ENCODE measurements around the gene UBE2G2.

Gene UBE2G2

DNA sequence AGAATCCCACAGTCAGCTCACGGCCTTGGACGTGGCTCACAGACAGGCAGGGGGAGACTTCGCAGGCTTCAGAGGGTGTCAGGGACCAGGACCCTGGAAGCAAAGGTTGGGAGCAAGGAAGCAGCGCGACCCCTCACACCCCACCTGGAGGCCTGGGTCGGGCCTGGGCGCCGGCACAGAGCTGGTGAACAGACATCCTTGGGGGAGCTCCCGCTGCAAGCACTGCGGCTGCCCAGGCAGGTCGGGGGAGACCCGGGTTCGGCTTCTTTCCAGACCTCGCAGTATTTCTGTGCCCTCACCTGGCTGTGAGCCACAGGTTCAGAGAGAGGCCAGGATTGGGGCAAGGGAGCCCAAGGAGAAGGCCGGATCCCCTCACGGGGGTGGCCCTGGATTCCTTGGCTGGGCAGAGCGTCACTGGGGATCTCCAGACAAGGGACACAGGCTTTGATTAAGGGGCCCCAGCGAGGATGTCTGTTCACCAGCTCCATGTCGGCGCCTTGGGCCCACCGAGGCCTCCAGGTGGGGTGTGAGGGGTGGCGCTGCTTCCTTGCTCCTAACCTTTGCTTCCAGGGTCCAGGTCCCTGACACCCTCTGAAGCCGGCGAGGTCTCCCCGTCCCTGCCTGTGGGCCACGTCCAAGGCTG is 52.4 kb downstream of the UBE2G2 start:
- DNase-seq (ENCODE audit: low spot score): no peak

DNA sequence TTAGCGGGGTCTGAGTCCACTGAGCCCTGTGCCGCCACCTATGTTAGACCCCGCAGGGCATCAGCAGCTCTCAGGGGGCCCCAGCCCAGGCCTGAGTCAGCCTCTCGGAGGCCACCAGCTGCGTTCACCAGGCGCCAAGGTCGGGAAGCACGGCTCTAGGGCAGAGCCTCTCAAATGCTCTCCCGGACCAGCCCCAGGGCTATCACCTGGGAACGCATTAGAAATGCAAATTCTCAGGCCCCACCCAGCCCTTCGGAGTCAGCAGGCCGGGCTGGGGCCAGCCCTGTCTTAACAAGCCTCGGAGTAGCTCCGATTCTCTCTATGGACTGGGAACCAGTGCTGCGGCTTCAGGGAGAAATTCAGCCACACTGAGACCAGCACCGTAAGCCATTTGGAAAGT is 53.0 kb downstream of the UBE2G2 start:
- no peak for DNase-seq (ENCODE audit: low spot score)

DNA sequence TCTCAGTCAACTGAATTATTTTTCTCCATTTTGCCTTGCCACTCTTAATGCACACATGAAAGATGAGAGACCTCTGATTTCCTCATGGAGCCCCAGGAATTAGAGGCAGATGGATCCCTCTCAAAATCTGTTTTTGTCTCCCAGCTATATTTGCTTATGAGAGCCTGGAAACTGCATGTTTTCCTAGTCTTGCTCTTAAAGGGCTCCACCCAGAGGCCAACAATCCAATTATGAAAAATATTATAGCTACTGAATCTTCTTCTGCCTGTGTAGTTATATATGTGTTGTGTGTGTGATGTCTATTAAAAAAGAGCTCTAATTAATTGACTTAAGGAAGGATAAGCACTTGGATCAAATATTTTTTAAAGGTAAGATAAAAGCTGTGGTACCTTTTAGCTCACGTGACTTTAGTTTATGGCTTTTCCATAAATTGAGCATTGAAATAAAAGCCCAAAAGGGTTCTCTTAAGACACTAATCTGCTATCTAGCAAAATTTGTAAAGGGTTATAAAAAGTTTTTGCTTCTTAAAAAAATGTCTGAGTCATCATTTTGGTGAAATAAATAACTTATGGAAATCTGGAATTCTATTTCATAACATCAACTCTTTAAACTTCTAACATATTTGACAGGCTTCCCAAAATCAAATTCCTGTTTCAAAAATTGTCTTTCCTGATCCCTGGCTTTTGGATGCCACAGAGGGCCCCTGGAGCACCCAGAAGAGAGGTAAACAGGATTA is 59.0 kb downstream of the UBE2G2 start:
- no peak for DNase-seq (ENCODE audit: low spot score)

DNA sequence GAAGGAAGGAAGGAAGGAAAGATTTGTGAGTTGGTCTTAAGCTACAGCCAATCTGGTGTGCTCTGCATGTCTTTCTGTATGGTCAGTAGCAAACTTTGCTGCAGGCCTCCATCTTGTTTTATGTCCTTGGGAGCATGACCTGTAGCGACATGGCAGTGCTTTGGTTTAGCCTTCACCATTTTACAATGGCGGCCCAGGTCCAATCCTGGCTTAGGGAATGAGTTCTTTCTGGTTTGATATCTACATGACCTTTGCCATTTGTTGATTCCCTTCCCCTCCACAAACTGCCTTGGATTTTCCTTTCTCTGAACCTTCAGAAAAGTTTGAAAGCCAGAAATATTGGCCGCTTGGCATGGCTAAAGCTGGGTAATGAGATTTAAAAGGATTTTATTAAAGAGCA is 59.7 kb downstream of the UBE2G2 start:
- DNase-seq (ENCODE audit: low spot score): no peak

DNA sequence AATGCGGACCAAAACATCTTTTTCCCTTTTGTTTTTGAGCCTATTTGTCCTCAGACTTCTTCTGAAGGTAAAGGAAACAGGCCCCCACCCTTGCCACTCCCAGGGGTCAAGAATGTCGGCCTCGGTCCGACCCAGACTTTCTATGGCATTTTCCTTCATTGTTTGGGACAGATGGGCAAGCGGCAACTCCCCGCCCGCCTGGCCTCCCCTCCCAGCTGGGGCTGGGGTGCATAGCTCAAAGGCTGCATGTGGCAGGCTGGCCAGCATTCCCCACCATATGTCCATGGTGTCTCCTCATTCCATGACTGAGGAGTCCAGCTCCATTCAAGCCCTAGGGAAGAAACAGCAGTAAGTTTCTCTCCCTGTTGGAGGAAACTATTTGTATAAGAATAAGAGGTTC is 60.9 kb downstream of the UBE2G2 start:
- DNase-seq (ENCODE audit: low spot score): no peak

DNA sequence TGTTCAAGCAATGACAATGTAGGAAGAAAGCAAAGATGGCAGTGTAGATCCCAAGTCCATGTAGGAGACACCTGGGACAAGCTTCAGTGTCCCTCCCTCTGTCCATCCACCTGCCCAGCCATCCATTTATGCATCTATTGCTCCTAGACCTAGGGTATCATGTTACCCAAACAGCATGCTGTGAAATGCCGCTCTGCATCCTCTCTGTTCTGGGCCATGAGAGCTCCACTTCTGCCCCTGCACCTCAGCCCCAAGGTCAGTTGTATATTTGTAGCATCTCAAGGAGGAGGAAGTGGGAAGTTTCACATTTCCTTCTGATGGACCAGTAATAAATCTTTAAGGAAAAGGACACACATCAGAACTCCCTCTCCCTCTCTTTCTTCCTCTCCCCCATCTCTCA is 62.3 kb downstream of the UBE2G2 start:
- no peak for DNase-seq (ENCODE audit: low spot score)

DNA sequence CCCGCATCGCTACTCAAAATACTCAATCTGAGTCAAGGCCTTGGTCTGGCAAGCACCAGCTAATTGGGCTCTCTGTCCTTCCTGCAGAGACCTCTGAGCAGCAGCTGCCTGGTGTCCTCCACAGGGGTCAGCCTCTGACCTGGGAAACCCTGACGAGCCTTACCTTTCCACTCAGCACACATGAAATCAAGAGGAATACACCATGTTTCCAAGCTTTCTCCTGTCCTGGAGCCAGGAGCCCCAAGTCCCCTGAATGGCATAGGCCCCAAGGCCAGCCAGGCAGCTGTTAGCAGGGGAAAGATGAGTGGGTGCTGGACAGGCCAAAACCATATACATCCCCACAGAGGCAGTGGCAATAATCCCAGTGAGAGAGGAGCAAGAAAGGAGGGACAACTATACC is 63.0 kb downstream of the UBE2G2 start:
- no peak for DNase-seq (ENCODE audit: low spot score)

DNA sequence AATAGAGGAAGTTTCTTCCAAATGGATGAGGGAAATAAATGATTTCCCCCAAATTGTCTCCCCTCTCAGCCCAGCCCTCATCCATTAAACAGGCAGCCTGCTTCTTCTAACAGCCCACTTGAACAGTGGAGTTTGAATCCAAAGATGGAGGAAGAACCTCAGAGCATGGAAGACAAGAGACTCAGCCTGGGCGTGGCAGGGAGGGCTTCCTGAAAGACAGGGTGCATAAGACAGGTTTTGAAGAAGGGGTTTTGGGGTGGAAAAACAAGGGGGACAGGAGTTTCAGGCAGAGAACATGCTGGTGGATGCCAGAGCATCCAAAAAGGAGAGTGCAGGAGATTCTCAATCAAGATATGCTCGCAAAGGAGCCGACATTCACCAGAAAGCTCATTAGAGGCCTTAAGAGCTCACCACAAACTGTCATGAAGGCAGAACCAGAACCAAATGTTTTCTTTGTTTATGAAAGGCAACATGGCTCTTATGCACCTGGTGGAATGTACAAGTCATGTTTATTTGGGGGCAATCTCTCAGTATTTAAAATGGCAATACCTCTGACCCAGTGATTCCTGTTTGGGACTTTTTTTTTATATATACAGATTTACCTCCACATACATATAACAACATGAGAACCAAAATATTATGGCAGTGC is 63.8 kb downstream of the UBE2G2 start:
- no peak for DNase-seq (ENCODE audit: low spot score)

DNA sequence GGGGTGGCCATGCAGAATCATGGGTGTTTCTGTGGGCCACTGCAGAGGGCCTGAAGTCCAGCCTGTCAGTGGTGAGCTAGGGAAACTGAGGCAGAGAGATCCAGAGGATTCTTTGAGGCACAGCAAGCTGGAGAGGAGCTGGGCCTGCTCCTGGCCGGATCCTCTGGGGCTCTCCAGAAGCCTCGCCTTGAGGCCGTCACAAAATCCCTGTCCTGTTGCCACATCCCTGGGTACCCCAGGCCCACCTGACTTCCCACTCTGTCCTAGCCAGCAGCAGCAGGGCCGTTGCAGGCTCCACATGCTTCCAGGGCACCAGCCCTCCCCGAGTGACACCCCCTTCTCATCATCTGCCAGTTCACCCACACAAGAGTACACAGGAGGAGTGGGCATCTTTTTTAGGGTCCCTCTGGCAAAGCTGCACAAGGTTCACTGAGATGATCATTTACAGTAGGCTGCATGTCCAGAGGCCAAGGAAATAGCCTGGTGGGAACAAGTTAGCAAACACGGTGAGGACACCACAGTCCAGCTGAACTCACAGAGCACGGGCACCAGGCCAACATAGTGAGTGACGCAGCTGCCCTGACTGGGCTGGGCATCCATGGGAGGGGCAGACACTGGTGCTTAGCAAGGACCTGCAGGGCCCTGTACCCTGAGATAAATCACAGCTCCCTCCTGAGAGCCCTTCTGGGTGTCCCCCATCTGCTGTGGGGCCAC is 65.2 kb downstream of the UBE2G2 start:
- DNase-seq (ENCODE audit: low spot score): peak; percentile 41

DNA sequence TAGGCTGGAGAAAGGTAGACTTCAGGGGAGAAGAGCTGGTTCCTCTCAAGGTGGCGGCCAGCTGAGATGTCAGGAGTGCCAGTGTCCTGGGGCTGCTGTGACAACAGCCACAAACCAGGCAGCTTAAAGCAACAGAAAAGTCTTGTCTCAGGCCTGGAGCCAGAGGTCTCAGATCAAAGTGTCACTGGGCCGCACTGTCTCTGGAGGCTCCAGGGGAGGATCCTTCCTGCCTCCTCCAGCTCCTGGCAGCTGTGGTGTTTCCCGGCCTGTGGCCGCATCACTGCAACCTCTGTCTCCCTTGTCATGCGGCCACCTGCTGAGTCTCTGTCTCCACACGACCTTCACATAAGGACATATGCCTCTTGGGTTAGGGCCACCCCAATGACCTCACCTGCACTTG is 65.8 kb downstream of the UBE2G2 start:
- DNase-seq (ENCODE audit: low spot score): no peak

DNA sequence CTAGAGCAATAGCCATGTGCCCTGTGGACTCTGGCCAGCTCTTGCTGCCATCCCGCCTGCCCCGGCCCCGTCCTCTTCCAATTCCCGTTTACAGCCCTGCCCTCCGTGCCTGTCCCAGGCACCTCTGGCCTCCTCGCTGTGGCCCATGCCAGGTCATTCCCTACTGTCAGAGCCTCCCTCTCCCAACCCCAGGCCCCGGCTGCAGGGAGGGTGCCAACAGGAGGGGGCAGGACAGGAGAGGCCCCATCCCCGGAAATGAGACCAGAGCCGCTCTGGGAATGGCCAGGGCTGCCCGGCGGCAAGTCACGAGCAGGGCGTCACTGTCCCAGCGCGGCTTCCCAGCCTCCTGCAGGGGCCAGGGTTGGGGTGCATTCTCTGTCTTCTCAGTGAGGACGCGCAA is 66.8 kb downstream of the UBE2G2 start:
- DNase-seq (ENCODE audit: low spot score): no peak

DNA sequence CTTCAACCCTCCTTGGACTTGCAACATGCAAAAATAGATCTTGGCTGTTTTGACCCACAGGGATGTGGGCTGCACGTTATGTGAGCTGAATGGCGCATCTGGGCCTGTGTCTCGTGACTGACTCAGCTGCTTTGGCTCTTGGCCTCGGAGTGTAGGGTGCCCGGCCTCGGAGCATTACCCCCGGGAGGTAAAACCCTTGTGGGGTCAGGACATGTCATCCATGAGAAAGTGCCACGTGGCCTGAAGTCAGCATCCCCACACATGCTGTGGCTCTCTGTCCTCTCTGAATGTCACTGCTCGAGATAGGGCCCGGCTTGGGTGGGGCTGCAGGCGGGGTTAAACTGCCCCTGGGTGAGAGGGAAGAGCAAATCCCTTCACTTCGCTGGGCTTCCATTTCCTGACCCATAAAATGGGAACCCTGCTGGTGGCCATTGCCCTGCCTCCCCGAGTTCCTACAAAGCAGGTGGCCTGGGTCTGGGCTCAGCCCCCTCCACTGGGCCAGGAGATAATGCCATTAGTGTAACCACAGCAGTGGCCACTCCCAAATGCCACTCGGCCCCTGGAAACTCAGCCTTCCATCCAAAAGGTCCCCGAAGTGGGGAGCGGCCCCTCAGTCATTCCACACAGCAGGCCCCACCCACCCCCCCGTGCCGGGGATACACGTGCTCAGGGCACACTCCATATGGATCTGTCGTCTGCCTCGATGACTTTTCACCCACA is 67.4 kb downstream of the UBE2G2 start:
- DNase-seq (ENCODE audit: low spot score): no peak

DNA sequence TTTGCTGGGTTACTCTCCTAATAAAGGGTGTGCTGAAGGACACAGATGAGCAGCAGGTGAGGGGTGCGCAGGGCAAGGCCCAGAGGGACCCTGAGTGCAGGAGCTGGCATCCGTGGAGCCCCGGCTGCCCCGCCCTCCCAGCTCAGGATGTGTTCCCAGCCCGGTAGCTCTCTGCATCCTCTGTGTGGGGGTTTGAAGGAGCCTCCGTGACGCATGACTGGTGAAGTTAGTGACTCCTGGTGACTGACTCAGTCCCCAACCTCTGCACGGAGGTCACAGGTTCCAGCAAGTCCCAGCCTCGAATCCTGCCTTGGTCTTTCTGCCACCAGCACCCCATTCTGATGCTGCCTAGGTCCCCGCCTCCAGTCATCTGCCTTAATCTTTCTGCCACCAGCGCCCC is 68.7 kb downstream of the UBE2G2 start:
- DNase-seq (ENCODE audit: low spot score): no peak

DNA sequence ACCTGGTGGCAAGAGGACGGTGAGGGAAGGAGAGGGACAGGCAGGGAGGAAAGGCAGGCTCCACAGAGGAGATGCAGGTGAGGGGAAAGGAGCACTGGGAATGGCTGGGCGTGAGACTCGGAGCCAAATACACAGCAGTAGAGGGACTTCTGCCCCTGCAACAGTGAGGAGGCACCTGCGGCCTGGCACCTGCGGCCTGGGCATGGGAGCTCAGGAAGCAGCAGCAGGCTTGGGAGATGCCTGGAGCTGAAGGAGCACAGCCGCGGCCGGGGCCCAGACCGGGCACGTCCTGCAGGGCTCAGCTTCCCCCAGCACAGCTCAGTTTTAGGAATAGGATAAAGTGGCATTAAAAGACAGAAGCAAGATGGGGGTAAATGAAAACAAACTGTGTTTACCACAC is 69.4 kb downstream of the UBE2G2 start:
- DNase-seq (ENCODE audit: low spot score): no peak

DNA sequence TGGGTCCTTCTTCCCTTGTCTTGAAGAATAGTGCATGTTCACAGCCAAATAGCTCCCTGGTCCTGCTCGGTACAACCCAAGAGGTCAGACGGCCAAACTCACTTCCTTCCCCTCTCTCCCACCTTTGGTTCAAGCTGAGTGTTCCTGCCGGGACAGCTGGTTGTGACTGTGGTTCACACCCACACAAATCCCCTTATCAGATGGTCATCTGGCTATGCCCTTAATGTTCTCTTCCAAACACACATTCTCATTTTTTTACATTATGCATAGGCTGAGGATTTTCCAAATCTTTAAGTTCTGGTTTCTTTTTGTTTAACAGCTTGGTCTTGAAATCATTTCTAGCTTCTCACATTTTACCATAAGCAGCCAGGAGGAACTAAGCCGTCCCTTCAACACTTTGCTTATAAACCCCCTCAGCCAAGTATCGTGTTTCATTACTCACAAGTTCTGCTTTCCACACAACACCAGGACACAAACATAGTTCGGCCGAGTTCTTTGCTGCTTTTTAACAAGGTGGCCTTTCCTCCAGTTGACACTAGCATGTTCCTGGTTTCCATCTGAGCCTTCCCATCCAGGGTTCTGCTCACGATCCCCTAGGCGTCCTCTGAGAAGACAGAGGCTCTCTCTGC is 70.6 kb downstream of the UBE2G2 start:
- no peak for DNase-seq (ENCODE audit: low spot score)

DNA sequence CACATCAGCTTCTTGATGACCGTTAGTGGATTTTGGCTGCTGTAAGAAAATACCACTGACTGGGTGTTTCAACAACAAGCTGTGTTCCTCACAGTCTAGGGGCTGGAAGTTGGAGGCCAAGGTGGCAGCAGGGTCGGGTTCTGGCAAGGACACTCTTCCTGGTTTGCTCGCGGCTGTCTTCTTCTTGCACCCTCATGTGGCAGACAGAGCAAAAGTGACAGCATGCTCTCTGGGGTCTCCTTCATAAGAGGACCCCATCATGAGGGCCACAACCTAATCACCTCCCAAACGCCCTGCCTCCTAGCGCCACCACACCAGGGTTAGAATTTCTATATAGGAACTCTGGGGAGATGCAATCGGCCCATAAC is 71.6 kb downstream of the UBE2G2 start:
- no peak for DNase-seq (ENCODE audit: low spot score)

DNA sequence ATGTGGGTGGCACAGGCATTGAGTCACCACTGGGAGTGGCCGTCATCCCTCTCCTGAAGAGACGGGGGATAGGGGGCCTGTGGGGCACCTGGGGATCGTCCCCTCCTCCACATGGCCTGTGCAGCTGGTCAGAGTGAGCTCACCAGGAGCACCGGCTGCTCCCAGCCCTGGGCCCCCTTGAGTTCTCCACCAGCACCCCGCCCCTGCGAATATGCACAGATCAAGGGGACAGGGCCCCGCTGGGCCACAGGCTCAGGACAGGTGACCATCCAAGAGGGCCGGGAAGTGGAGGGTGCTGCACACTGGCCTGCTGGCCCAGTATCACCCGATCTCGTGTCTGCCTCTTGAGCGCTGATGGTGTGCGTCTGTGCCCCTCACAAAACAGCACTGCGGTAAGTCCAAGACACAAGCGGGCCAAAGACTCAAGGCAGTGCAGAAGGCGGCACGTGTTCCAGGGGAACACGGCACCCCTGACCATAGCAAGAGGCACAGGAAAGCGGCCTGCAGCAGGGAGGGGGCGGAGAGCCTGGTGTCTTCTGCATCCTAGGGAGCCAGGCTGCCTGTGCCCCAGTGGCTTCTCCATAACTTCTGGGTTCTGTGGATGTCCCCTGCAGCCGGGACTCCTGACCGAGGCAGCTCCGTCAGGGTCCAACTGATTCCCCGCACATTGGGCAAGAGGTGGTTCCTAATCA is 72.1 kb downstream of the UBE2G2 start:
- no peak for DNase-seq (ENCODE audit: low spot score)

DNA sequence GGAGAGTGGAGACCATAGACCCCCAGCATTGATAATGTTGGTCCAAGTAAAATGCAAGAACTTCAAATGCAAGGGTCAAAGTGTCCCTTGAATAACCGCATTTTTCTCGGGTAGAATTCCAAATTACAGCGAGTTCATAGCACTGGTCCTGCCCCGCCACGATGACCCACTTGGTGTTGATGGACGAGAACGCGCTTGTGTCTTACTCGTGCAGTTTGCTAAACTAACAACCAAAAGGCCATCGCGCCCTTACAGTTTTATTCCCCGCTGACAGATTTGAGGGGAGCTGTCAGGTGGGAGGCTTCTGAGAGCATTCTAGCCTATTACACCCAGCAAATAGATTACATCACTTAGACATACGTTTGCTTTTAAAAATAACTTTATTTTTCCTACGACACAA is 72.9 kb downstream of the UBE2G2 start:
- no peak for DNase-seq (ENCODE audit: low spot score)

DNA sequence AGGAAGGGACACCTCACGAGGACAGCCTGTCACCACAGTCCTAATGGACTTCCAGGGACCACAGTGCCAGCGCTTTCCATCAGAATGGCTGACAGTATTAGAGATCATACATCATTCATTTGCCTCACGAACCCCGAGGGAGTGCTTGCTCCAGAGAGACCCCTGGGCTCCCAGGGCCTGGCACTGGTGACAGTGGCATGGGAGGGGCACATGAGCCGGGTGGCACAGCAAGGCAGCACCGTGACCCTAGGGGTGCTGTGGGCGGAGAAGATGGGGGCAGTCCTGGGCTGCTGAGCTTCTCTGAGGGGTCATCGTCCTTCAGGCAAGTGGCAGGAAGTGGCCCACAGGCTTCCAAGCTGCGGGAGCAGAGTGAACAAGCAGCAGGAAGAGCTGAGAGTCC is 73.9 kb downstream of the UBE2G2 start:
- DNase-seq (ENCODE audit: low spot score): no peak

DNA sequence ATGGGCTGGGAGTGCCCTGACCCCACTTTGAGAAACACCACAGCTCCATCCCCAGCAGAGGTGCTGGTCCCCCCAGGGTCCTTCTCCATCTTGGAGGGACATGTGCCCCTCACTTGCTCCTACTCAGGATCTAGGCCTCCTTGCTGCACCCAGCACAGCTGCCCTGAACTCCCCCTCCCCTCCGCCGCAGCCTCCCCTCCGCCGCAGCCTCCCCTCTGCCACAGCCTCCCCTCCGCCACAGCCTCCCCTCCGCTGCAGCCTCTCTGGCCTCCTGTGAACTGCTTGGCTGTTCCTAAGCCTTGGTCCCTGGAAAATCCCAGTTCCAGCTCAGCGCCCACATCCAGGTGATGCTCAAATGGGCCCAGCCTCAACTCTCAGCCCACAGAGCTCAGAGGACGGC is 74.3 kb downstream of the UBE2G2 start:
- DNase-seq (ENCODE audit: low spot score): no peak

DNA sequence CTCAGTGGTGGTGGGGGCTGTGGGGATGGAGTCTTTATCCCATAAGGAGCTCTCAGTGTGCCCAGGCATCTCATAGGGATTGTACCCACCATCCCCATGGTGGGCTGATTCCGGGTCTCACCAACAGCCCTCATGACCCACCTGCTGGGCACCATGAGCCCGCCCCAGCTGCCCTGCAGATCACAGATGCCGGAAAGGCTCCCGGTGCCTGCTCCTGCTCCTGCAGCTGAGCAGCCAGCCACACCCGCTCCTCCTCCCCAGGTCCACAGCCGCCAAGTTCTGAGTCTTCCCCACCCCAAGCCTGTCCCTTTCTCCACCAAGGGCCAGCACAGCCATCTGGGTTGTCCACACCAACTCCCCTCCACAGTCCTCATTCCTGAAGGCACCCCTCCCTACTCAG is 74.8 kb downstream of the UBE2G2 start:
- DNase-seq (ENCODE audit: low spot score): no peak

Measured in LoVo (cell line).